ENCODE results near the gene ETHE1.

Gene ETHE1

DNA sequence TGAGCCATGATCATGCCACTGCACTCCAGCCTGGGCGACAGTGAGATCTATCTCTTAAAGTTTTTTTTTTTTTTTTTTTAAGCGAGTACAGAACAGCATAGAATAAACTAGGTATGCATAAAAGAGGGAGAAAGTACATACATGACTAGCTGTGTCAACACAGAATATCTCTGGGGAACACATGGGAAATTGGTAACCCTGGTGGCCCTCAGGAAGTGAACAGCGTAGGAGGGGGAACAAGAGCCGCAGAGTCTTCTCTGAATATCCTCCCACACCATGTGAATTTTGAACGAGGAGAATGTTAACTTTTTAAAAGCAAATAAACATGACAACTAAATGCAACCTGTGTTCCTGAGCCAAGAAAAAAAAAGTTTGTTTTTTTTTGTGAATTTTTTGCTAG lies 37.7 kb downstream of the ETHE1 start:
- DNase-seq (ENCODE audit: low read depth): no peak

DNA sequence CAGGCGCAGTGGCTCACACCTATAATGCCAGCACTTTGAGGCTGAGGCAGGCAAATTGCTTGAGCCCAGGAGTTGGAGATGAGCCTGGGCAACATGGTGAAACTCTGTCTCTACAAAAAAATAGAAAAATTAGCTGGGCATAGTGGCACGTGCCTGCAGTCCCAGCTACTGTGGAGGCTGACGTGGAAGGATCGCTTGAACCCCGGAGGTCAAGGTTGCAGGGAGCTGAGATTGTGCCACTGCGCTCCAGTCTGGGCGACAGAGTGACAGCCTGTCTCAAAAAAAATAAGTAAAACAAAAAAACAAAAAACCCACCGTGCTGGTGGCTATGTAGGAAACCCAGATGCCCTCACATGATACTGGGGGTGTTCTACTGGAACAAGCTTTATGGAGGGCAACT lies 38.8 kb downstream of the ETHE1 start:
- no peak for DNase-seq (ENCODE audit: low read depth)

DNA sequence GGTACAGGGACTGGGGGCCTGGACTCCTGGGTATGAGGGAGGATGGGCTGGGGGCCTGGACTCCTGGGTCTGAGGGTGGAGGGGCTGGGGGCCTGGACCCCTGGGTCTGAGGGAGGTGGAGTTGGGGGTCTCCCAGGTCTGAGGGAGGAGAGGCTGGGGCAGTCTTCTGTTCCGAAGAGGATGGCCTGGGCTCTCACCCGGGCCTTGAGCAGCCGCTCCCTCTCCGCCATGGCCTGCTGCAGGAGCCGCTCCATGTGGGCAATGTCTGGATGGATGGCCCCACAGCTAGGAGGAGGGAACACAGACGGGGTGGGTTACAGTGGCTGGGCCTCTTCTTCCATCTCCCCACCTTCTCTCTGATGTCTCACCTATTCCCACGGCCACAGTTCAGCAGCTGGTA lies 40.6 kb downstream of the ETHE1 start:
- DNase-seq (ENCODE audit: low read depth): no peak

DNA sequence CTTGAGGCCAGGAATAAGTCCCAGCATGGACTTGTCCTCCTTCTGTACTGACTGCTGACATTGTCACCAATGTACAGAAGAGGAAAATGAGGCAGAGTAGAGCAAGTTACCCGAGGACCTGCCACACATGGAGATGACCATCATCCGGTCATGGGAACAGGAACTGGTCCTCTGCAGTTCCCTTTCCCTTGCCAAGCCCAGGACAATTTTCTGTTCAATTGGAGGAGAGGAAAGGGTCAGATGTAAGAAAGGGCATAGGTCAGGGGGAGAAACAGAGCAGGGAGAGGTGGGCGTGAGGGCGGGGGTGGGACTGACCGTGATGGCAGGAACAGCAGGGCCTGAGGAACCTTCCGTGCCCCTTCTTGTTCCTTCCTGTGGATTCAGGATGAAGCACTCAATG lies 41.0 kb downstream of the ETHE1 start:
- DNase-seq (ENCODE audit: low read depth): no peak

DNA sequence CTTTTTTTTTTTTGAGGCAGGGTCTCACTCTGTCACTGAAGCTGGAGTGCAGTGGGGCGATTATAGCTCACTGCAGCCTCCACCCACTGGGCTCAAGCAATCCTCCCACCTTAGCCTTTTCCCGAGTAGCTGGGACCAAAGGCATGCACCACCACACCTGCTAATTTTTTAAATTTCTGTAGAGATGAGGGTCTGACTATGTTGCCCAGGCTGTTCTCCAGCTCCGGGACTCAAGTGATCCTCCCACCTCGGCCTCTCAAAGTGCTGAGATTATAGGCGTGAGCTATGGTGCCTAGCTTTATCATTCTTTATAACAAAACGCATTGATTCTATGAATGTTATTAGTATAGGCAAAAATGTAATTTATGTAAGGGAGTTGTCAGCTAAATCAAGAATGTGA lies 43.7 kb downstream of the ETHE1 start:
- no peak for DNase-seq (ENCODE audit: low read depth)

DNA sequence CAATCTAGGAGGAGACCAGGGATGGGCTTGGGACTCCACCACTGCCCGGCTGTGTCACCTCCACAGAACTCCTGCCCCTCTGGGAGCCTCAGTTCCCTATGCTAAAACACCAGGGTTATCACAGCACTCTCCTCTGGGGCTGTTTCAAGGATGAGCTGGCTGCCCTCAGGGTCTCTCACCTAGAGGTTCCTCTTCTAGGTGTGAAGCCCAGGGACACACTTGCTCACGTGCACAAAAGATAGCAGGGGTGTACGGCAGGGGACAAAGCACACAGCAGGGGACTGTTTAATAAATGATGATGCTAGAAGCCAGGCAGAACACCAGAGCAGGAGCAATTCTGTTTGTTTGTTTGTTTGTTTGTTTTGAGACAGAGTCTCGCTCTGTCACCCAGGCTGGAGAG lies 44.8 kb downstream of the ETHE1 start:
- DNase-seq (ENCODE audit: low read depth): no peak

DNA sequence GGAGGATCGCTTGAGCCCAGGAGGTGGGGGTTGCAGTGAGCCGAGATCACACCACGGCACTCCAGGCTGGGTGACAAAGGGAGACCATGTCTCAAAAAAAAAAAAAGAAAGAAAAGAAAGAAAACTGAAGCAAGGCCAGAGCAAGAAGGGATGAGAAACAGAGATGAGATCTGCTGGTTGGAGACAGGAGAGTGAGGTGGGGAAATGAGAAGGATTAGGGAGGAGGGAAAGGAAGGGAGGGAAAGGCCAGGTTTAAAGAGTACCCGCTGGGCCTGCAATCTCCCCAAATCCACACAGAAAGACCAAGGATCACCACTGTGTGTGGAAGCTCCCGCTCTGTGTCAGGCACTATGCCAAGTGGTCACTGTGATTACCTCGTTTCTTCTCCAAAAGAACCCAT lies 45.3 kb downstream of the ETHE1 start:
- DNase-seq (ENCODE audit: low read depth): no peak

DNA sequence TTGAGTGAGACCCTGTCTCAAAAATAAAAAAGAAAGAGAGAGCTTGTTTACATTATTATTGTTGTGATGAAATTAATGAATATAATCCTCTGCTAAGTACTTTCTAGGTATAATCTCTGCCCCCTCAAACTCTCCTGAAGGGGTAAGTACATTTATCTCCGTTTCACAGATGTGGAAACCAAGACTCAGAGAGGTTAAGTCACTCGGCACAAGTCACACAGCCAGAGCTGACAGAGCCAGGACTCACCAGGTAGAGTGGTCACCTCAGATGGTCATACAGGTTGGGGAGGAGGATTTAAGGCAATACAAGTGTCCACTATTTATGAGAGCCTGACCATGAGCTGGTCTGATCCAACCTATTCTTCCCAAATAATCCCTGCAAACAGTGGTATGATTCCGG lies 46.4 kb downstream of the ETHE1 start:
- DNase-seq (ENCODE audit: low read depth): no peak

DNA sequence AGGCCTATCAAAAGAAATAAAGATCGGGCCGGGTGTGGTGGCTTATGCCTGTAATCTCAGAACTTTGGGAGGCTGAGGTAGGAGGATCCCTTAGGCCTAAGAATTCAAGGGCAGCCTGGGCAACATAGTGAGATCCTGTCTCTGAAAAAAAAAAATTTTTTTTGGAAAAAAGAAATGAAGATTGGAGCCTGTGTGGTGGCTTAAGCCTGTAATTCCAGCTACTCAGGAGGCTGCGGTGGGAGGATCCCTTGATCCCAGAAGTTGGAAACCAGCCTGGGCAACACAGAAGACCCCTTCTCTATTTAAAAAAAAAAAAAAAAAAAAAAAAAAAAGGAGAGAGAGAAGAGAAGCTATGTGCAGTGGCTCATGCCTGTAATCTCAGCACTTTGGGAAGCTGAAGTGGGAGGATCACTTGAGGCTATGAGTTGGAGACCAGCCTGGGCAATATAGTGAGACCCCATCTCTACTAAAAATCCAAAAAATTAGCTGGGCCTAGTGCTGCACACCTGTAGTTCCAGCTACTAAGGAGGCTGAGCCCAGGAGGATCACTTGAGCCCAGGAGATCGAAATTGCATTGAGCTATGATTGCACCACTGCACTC lies 46.9 kb downstream of the ETHE1 start:
- no peak for DNase-seq (ENCODE audit: low read depth)

DNA sequence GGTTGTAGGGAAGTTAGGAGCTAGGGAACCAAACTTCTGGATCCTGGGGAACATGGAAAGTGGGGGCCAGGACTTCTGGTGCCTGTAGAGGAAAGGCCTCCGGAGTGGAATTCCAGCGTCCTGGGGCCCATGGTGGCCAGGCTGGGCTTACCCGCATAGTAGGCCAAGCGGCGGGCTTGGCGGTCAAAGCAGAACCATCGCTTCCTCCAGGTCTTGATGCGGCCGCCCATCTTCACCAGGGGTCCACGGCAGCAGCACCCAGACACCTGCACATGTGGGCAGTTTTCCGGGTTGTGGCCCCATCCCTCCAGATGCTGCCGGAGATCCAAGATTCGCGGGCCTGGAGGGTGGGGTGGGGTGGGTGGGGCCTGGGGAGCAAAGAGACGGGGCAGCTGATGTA lies 47.8 kb downstream of the ETHE1 start:
- no peak for DNase-seq (ENCODE audit: low read depth)

DNA sequence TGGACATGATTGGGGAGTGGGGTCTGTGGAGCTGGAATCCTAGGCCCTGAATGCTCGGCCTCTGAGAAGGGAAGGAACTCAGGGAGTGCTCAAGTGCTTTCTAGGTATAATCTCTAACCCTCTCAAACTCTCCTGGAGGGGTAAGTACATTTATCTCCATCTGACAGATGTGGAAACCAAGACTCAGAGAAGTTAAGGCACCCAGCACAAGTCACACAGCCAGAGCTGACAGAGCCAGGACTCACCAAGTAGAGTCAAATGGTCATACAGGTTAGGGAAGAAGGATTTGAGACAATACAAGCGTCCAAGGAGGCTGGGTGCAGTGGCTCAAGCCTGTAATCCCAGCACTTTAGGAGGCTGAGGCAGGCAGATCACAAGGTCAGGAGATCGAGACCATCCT lies 48.7 kb downstream of the ETHE1 start:
- no peak for DNase-seq (ENCODE audit: low read depth)

DNA sequence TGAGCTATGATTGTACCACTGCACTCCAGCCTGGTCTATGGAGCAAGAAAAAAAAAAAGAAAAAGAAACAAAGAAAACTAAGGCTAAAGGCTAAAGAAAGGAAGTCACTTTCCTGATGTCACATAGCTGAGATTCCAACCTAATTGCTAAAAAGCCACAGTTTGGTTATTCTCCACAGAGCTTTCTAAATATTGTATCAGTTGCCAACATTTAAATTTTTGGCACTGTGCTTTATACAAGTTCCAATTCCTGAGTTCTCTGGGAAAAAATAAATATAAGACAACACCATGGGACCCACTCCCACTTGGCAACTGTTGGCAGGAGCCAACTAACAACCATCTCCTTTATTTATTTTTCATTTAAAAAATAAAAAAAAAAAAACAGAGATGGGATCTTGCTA lies 50.4 kb downstream of the ETHE1 start:
- no peak for DNase-seq (ENCODE audit: low read depth)

DNA sequence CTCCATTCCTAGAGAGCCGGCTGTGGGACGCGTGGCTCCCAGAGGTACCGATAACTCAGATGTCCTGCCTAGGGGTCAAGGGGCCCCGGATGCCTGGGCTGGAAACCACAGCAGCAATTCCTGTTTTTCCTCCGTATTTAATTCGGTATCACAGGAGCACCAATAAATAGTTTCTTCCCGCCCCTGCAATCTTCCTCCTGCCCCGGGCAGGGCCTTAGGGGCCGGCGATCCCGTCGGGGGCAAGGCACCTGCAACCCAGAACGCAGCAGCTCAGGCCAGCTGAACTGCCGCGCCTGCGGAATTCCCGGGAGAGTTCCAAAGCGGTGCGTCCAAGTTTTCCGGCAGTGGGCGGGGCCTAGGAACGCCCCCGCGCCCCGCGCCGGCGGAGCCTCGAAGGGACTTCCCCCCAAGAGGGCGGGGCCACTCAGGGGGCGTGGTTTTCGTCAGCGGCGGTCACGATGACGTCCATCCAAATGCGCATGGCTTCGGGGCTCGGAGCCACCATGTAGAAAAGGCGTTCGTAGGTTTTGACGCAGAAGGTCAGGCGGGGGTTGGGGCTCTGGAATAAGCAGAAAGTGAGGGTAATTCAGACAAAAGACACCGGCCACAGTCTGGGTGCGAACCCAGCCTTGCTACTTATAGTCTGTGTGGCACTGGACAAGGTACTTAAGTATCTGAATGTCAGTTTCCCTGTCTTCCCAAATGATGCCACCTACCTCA lies 51.9 kb downstream of the ETHE1 start:
- peak; percentile 94 for DNase-seq (ENCODE audit: low read depth)

DNA sequence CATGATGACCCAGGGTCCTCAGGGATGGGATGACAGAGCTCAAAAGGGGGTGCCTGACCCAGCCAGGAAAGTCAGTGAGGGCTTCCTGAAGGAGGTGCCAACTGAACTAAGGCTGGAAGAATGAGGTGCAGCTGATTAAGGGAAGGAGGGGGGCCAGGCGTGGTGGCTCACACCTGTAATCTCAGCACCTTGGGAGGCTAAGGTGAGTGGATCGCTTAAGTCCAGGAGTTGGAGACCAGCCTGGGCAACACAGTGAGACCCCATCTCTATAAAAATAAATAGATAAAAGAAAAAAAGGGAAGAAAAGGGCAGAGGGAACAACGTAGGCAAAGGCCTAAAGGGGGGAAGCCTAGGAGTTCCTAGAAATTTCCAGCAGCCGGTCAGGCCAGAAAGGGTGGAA lies 52.5 kb downstream of the ETHE1 start:
- DNase-seq (ENCODE audit: low read depth): no peak

DNA sequence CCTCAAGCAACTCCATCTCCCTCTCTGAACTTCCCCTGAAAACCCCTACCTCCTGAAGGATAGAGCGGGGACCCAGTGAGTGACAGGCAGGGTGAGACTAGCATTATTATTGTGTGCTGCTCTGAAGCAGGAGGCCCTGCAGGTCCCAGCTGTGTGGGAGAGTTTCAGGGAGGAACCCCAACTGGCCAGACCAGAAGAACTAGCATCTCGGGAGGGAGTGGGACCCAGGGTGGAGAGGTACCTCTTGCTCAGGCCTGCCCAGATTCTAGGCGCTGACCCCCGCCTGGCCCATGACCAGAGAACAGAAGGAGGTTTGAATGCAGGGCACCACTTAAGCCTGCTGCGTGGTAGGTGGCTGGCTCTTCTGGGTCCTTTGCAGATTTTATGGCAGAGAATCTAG lies 55.9 kb downstream of the ETHE1 start:
- DNase-seq (ENCODE audit: low read depth): no peak

DNA sequence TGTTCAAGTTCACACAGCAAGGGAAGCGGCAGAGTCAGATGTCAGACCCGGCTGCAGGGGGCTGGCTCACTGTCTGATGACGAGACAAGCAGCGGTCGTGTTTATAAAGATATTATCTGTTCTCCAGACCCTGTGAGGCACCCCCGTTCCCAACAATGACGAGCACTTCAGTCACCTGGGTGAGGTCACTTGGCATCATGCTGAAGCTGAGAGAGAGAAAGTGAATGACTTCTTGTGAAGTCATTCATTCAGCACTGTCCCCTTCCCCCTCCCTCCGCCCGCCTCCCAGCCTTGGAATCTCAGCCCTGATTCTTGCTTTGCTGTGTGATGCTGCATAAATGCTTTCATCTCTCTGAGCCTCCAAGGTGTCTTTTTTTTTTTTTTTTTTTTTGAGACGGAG lies 56.7 kb downstream of the ETHE1 start:
- no peak for DNase-seq (ENCODE audit: low read depth)

DNA sequence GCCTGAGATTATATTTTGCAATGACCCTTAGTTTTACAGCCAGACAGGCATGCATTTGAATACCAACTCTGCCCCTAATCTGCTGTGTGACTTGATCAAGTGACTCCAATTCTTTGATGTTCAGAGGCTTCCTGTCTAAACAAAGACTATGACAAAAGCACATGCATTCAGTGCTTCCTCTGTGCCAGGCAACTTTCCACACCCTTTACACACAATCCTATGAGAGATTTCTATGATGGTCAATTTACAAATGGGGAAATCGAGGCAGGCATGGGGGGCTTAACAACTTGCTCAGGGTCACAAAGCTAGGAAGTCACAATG lies 57.9 kb downstream of the ETHE1 start:
- DNase-seq (ENCODE audit: low read depth): no peak

DNA sequence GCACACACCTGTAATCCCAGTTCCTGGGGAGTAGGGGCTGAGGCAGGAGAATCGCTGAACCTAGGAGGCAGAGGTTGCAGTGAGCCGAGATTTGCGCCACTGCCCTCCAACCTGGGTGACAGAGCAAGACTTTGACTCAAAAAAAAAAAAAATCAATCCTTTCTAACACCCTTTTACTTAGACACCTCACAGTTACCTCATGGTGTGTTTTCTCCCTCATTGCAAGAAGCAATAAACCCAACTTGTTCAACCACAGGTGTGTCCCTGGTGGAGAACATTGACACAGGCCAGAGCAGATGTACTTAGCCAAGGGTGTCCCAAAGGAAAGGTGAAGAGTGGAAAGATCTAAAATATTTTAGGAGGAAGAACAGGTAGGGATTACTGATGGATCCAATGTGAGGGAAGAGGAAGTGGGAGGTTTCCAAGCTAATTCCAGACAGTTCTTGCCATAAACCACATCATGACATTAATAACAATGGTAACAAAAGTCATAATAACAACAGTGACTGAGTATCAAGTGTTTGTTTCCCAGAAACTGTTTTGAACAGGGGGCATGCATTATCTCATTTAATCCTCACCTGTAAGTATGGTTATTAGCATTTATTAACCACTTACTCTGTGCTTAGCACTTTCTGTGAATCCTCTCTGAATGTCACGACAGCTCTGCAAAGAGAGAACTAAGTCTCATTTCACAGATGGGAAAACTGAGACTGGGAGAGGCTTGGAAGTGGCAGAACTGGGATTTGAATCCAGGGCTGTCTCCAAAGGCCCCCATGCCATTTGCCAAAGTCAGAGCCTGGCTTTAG lies 58.4 kb downstream of the ETHE1 start:
- no peak for DNase-seq (ENCODE audit: low read depth)

DNA sequence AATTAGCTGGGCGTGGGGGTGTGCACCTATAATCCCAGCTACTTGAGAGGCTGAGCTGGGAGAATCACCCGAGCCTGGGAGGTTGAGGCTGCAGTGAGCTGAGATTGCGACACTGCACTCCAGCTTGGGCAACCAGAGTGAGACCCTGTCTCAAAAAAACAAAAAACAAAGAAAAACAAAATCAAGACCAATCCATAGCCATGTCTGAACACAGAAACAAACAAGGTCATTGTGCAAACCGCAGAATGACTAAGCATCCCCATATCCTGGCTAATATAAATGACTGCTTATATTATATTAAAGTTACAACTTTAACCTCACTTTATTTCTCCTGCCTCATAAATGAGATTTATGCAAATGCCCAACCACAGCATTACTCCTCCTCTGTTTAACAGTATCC lies 59.3 kb downstream of the ETHE1 start:
- DNase-seq (ENCODE audit: low read depth): no peak

DNA sequence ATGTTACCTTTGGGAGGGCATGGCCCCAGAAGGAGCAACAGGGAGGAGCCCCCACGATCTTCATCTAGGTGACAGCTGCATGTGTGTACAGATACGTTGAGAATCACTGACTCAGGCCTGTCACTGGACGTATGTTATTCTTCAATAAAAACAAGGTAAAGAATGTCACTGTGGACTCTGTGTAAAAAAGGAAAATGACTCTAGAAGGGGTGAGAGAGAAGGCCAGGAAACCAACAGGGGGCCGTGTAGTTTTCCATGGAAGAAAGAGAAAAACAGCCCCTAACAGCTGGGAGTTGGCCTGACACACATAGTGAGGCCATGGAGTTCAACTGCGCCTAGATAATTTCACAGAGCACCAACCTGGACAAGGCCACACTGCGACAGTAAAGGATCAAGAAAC lies 59.7 kb downstream of the ETHE1 start:
- DNase-seq (ENCODE audit: low read depth): no peak

DNA sequence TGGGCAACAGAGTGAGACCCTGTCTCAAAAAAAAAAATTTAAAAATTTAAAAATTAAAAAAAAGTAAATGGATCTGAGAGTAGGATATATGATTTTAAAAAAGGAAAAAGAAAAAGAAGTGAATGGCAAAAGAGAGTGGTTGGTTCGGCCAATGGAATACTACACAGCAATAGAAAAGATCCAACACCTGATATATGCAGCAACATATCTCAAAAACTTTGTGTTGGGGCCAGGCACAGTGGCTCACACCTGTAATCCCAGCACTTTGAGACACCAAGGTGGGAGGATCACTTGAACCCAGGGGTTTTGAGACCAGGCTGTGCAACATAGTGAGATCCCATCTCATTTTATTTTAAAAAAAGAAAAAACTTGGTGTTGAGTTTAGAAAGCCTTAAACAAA lies 60.2 kb downstream of the ETHE1 start:
- no peak for DNase-seq (ENCODE audit: low read depth)

DNA sequence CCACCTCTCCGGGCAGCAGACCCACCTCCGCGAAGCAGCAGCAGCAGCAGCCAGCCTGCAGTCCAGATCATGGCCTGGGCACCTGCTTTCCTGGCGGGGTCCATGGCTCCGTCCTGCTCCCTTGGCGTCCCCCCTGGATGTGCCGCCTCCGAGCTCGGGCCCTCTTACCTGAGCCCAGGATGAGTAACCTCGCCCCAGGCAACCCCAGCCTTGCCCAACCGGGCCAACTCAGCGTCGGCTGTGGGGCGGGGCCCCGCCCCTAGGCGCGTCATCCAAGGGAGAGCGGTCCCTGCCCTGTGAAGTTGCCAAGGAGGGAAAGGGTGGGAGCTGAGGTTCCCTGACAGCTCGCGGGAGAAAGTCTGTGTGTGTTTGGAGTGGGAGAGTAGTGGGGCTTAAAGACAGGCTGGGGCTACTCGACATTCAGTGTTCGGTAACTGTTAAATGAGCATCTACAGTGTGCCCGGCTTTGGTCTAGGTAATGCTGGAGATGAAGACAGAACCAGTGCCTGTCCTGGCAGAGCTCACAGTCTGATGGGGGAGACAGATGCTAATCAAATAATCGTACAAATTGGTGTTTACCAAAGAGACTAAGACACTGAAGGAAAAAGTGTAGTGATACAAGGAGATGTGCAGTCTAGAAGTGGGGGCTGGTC lies 61.4 kb downstream of the ETHE1 start, which contains the start of gene LYPD3:
LYPD3 (minus strand) TSS at position 141 of the 653 bp plus-strand sequence; CDS start at position 104, 37 bp downstream.
- DNase-seq (ENCODE audit: low read depth): no peak

Measured in stimulated activated CD8-positive, alpha-beta memory T cell treated with anti-CD3 and anti-CD28 coated beads, Interleukin-12 subunit alpha, Interleukin-12 subunit beta, amount 100 ng/mL, for 1 hour (primary cell).